Measurements from ENCODE around the gene ARIH2. TPM values are rescaled to one million over a fixed set of nuclear protein-coding genes. Genes with fewer than 3 reads are reported as not detected.

The ARIH2 gene
- total and polyA plus RNA-seq, 2 of the 8 experiments (the other 6 are each of a cell fraction or from before 2014, with no cell fraction given), result 72.9 to 136 TPM

GRCh38 chr3:48983096-48983495, 64.5 kb downstream of the ARIH2 start:
- H3K4me1 ChIP-seq (replicated peaks in 1 of 4; ENCODE audit: control insufficient read depth in 3 of 4, insufficient read depth in 4 of 4, low read length in 3 of 4), result no peaks in the 10 kb centered on the region
- H4K5ac ChIP-seq (ENCODE audit: insufficient read length, low read depth, low read length), result no peak overlapping the region
- no peak overlapping the region for H3K56ac ChIP-seq (replicated peaks; ENCODE audit: insufficient read length, low read depth, low read length)
- H3K79me2 ChIP-seq (ENCODE audit: control insufficient read depth in 1 of 2, insufficient read depth in 2 of 2, low read length in 2 of 2), result no peaks in the 10 kb centered on the region
- no peak overlapping the region for H4K91ac ChIP-seq (replicated peaks; ENCODE audit: insufficient read length, low read length)
- peaks cover 15 to 59% (median 47%) of the 10 kb centered on the region in 4 experiments for H3K36me3 ChIP-seq (ENCODE audit: control insufficient read depth in 2 of 4, insufficient read depth in 4 of 4, low read length in 3 of 4)
- no peak overlapping the region for H3K9ac ChIP-seq (replicated peaks in 1 of 4; ENCODE audit: extremely low read depth in 1 of 4, low read depth in 3 of 4, low read length in 3 of 4)
- FAIRE-seq (no peak), DNase-seq (ENCODE audit: low read depth in 1 of 2, low spot score in 2 of 2) (no peak)
- TF ChIP-seq MAX (IDR thresholded peaks at IDR 0.05) (no peak), E2F6 (IDR thresholded peaks at IDR 0.05) (no peak), SIN3A (conservative IDR thresholded peaks at IDR 0.05 in 1 of 2, IDR thresholded peaks at IDR 0.05 in 1 of 2; ENCODE audit: low read depth in 1 of 2, low read length in 2 of 2) (no peak), ZNF274 (IDR thresholded peaks at IDR 0.05; ENCODE audit: borderline replicate concordance, extremely low read depth, low read length) (no peak), RAD21 (IDR thresholded peaks at IDR 0.05 in 1 of 2, conservative IDR thresholded peaks at IDR 0.05 in 1 of 2; ENCODE audit: low read depth in 2 of 2, low read length in 2 of 2) (no peak)
- H3K27me3 ChIP-seq (replicated peaks in 1 of 4; ENCODE audit: control insufficient read depth in 3 of 4, extremely low read depth in 1 of 4, insufficient read depth in 3 of 4, low read length in 3 of 4), result no peaks in the 10 kb centered on the region
- H2BK12ac ChIP-seq (ENCODE audit: low read depth, low read length), result no peak overlapping the region
- POLR2A ChIA-PET (ENCODE audit: partially characterized antibody), result interaction anchor here (1.2 to 38.8 kb wide), 2 partner anchors 9 to 30 kb away, joined by 3 to 1518 read pairs; partner anchors contain the start of genes DALRD3, IMPDH2, NDUFAF3 and WDR6
- no peak overlapping the region for H3K23ac ChIP-seq (ENCODE audit: insufficient read length)
- no peak overlapping the region for H2BK5ac ChIP-seq (ENCODE audit: low read depth, low read length)
- H3K14ac ChIP-seq (ENCODE audit: insufficient read length), result no peak overlapping the region
- H3K79me1 ChIP-seq (ENCODE audit: low read depth, low read length), result peaks cover 2% of the 10 kb centered on the region; the same call in 1 of the 2 replicates
- H4K8ac ChIP-seq (ENCODE audit: extremely low read depth, insufficient read depth, low read length), result no peak overlapping the region
- H3K4me2 ChIP-seq (ENCODE audit: insufficient read depth in 1 of 2, low read depth in 2 of 2, low read length in 2 of 2), result no peak overlapping the region
- H3K4me3 ChIP-seq (ENCODE audit: extremely low read depth in 1 of 4, insufficient read depth in 2 of 4, low read depth in 3 of 4, low read length in 4 of 4), result no peak overlapping the region
- CTCF ChIA-PET (ENCODE audit: partially characterized antibody), result interaction anchor here (0.7 to 19.9 kb wide), 3 partner anchors 13 to 32 kb away, joined by 3 to 467 read pairs (median 3); partner anchors contain the start of genes DALRD3, NDUFAF3 and WDR6
- no peak overlapping the region for H2BK120ac ChIP-seq (replicated peaks; ENCODE audit: low read depth, low read length)
- no peak overlapping the region for H3K27ac ChIP-seq (ENCODE audit: low read depth, low read length)
- no peak overlapping the region for H3K4ac ChIP-seq (replicated peaks; ENCODE audit: insufficient read length, low read depth, low read length)
- H2AFZ ChIP-seq (ENCODE audit: low read length), result no peak overlapping the region
- H2BK15ac ChIP-seq (ENCODE audit: low read length), result no peak overlapping the region
- no peaks in the 10 kb centered on the region for H3K9me3 ChIP-seq (ENCODE audit: insufficient read depth in 2 of 2, low read depth in 1 of 2, low read length in 1 of 2)
- no peak overlapping the region for H2AK5ac ChIP-seq (ENCODE audit: low read depth, low read length)
- H2BK20ac ChIP-seq (ENCODE audit: low read length), result no peak overlapping the region
- peaks cover 3 to 11% of the 10 kb centered on the region in 2 experiments for H4K20me1 ChIP-seq (replicated peaks in 1 of 2; ENCODE audit: control insufficient read depth in 1 of 2, insufficient read depth in 2 of 2, low read length in 2 of 2)
- no peaks in the 10 kb centered on the region for H3K23me2 ChIP-seq (ENCODE audit: low read depth, low read length)
- WGBS, 2 experiments (ENCODE audit: extremely low coverage in 1 of 2, insufficient coverage in 1 of 2, insufficient read length in 1 of 2, insufficient replicate concordance in 2 of 2, low coverage in 1 of 2, low lambda C conversion rate in 2 of 2, missing lambda C conversion rate in 1 of 2), result 100% methylated on average over 4 of the region's 4 CpGs; no CpG with 5 or more reads in 1 of the 2 experiments
- no peak overlapping the region for H3K18ac ChIP-seq (ENCODE audit: extremely low read depth, low read length)

All from H1 (cell line).